Measurements from ENCODE around the gene FXR2. TPM values are rescaled to one million over a fixed set of nuclear protein-coding genes. Genes with fewer than 3 reads are reported as not detected.

Gene FXR2
- total and polyA plus RNA-seq, 4 donors = 6.8 to 18.3 (median 14.8) TPM

GRCh38 chr17:7627250-7628121 lies 12.8 kb upstream of the FXR2 start, which contains the start of gene SAT2 (continued):
- TF ChIP-seq REST (IDR thresholded peaks at IDR 0.05) (peak; percentile 84), JUND (IDR thresholded peaks at IDR 0.05) (peak; percentile 34 to 62), NR2F2 (IDR thresholded peaks at IDR 0.05) (peak; percentile 74)

- no peaks in the 10 kb centered on the region for H3K9me3 ChIP-seq (ENCODE audit: control insufficient read depth in 4 of 4, low read length in 3 of 4)
- H3K4me3 ChIP-seq (ENCODE audit: low read depth in 1 of 3, low read length in 3 of 3) = peak overlapping the region; percentile 88 to 93 (median 92)
- no peak for TF ChIP-seq MAX (IDR thresholded peaks at IDR 0.05)
- no peak for TF ChIP-seq HNF4G (IDR thresholded peaks at IDR 0.05)
- TF ChIP-seq FOXA1 (IDR thresholded peaks at IDR 0.05) = no peak
- no peak for TF ChIP-seq ZBTB33 (IDR thresholded peaks at IDR 0.05)
- no peak for TF ChIP-seq NR2F2 (IDR thresholded peaks at IDR 0.05)
- no peak for TF ChIP-seq REST (IDR thresholded peaks at IDR 0.05)
- no peak for TF ChIP-seq CTCF (IDR thresholded peaks at IDR 0.05; ENCODE audit: low read depth, low read length, missing input control)
- no peak for TF ChIP-seq RAD21 (IDR thresholded peaks at IDR 0.05)
- TF ChIP-seq SP1 (IDR thresholded peaks at IDR 0.05) = no peak
- no peak for TF ChIP-seq ATF3 (IDR thresholded peaks at IDR 0.05)
- no peak for TF ChIP-seq YY1 (IDR thresholded peaks at IDR 0.05)
- no peak for TF ChIP-seq FOXA2 (IDR thresholded peaks at IDR 0.05)
- no peak for TF ChIP-seq EGR1 (IDR thresholded peaks at IDR 0.05; ENCODE audit: low read depth in 2 of 2)
- no peak for TF ChIP-seq HNF4A (conservative IDR thresholded peaks at IDR 0.05)
- no peak for DNase-seq (ENCODE audit: low spot score)
- H3K4me1 ChIP-seq (ENCODE audit: control insufficient read depth in 4 of 4, insufficient read depth in 4 of 4, low read length in 3 of 4) = peaks cover 13 to 58% (median 44%) of the 10 kb centered on the region in 4 donors
- H3K27ac ChIP-seq (ENCODE audit: low read depth in 1 of 2, low read length in 2 of 2) = peak overlapping the region; percentile 85 to 99
- WGBS = 11% methylated on average over 6 of the region's 6 CpGs
- H3K9ac ChIP-seq (ENCODE audit: low read depth in 1 of 2, low read length in 2 of 2) = peak overlapping the region; percentile 85 to 92
- H3K27me3 ChIP-seq (ENCODE audit: control insufficient read depth in 4 of 4, insufficient read depth in 4 of 4, low read length in 3 of 4) = no peaks in the 10 kb centered on the region
- peaks cover 0 to 1% (median 0%) of the 10 kb centered on the region in 4 donors for H3K36me3 ChIP-seq (ENCODE audit: control insufficient read depth in 4 of 4, insufficient read depth in 3 of 4, low read depth in 1 of 4, low read length in 3 of 4)
Observed at GRCh38 chr17:7626956-7627249, 12.2 kb upstream of the FXR2 start.

All from liver (tissue), 9 donors.